Measurements from ENCODE around the gene WWOX. TPM values are rescaled to one million over a fixed set of nuclear protein-coding genes. Genes with fewer than 3 reads are reported as not detected.

WWOX gene
- total and polyA plus RNA-seq, 3 donors from 2014 or later = 20.6 to 76.7 (median 64.1) TPM

GRCh38 chr16:78574571-78574970 lies 475.1 kb downstream of the WWOX start:
- no peak for DNase-seq
- WGBS, 2 donors = 90 to 97% methylated on average over 2 of the region's 2 CpGs
- no peaks in the 10 kb centered on the region for H3K36me3 ChIP-seq (ENCODE audit: low read depth, missing control alignments)
- intact Hi-C loops (cut with DNase I; ENCODE audit: low total_unique reads) = no loop called here
- H3K4me1 ChIP-seq = no peaks in the 10 kb centered on the region
- no peaks in the 10 kb centered on the region for H3K9me3 ChIP-seq
- no peaks in the 10 kb centered on the region for H3K27me3 ChIP-seq
- no peak for TF ChIP-seq POLR2A (IDR thresholded peaks at IDR 0.05)
- no peak for TF ChIP-seq CTCF (IDR thresholded peaks at IDR 0.05)
- H3K27ac ChIP-seq = no peak overlapping the region
- H3K4me3 ChIP-seq = no peak overlapping the region

- H3K36me3 ChIP-seq (ENCODE audit: low read depth, missing control alignments) = no peaks in the 10 kb centered on the region
- TF ChIP-seq CTCF (IDR thresholded peaks at IDR 0.05) = no peak
- TF ChIP-seq POLR2A (IDR thresholded peaks at IDR 0.05) = no peak
- DNase-seq = no peak
- no peaks in the 10 kb centered on the region for H3K4me1 ChIP-seq
- H3K9me3 ChIP-seq = no peaks in the 10 kb centered on the region
- intact Hi-C loops (cut with DNase I; ENCODE audit: low total_unique reads) = no loop called here
- no peak overlapping the region for H3K4me3 ChIP-seq
- no peak overlapping the region for H3K27ac ChIP-seq
- no peaks in the 10 kb centered on the region for H3K27me3 ChIP-seq
These were observed 477.5 kb downstream of the WWOX start for GRCh38 chr16:78576941-78577340.

- Histone ChIP-seq H3K36me3 (ENCODE audit: low read depth, missing control alignments) (no peaks in the 10 kb centered on the region), H3K4me3 (no peak overlapping the region), H3K27me3 (no peaks in the 10 kb centered on the region), H3K9me3 (no peaks in the 10 kb centered on the region), H3K27ac (no peak overlapping the region), H3K4me1 (no peaks in the 10 kb centered on the region)
- TF ChIP-seq CTCF (IDR thresholded peaks at IDR 0.05) (no peak), POLR2A (IDR thresholded peaks at IDR 0.05) (no peak)
- no peak for DNase-seq
- intact Hi-C loops (cut with DNase I; ENCODE audit: low total_unique reads) = no loop called here
- WGBS, 2 donors = 75 to 91% methylated on average over 6 of the region's 6 CpGs
These were observed 478.2 kb downstream of the WWOX start for GRCh38 chr16:78577630-78578029.

GRCh38 chr16:78579020-78579419 lies 479.6 kb downstream of the WWOX start:
- Histone ChIP-seq H3K4me1 (no peaks in the 10 kb centered on the region), H3K27ac (no peak overlapping the region)

More at GRCh38 chr16:78579020-78579419, 479.6 kb downstream of the WWOX start:
- Histone ChIP-seq H3K9me3 (no peaks in the 10 kb centered on the region), H3K27me3 (no peaks in the 10 kb centered on the region), H3K4me3 (no peak overlapping the region), H3K36me3 (ENCODE audit: low read depth, missing control alignments) (no peaks in the 10 kb centered on the region)
- intact Hi-C loops (cut with DNase I; ENCODE audit: low total_unique reads) = no loop called here
- no peak for DNase-seq
- 79 to 87% methylated on average over 7 of the region's 7 CpGs for WGBS, 2 donors
- TF ChIP-seq POLR2A (IDR thresholded peaks at IDR 0.05) = no peak
- TF ChIP-seq CTCF (IDR thresholded peaks at IDR 0.05) = no peak
